Right lobe of liver (tissue), 6 donors: Measurements from ENCODE around the gene PRKAR1B. TPM values are rescaled to one million over a fixed set of nuclear protein-coding genes. Genes with fewer than 3 reads are reported as not detected.

Source experiments
- ATAC-seq, 4 donors: fragments of 200-7000 bp; cut with Tn5 transposase; one replicate each; pipeline ENCODE4 v1.9.1; 2020; ENCODE audit warnings: mild to moderate bottlenecking in 4 of 4, moderate library complexity in 4 of 4
- DNase-seq, 3 donors: peaks; one replicate each; pipeline ENCODE4 v3.0.0-alpha.2; 2020
- H3K27ac ChIP-seq, 3 donors: fragments of 200-600 bp; one replicate each; pipeline ENCODE4 v1.8.0; 2022
- H3K27me3 ChIP-seq, 2 donors: fragments of 200-600 bp; one replicate each; pipeline ENCODE4 v1.8.0; 2022
- H3K36me3 ChIP-seq, 4 donors: fragments of 200-600 bp; sonication (generic) in 1 of 4; one replicate each; pipeline versions ENCODE4 v1.5.1 to v1.8.0; 2017 to 2022; ENCODE audit warnings: control low read depth in 1 of 4
- H3K4me1 ChIP-seq, 4 donors: fragments of 200-600 bp; sonication (generic) in 1 of 4; one replicate each; pipeline versions ENCODE4 v1.5.1 to v1.8.0; 2017 to 2022; ENCODE audit warnings: control low read depth in 1 of 4
- H3K4me3 ChIP-seq, 3 donors: fragments of 200-600 bp; one replicate each; pipeline ENCODE4 v1.8.0; 2022
- H3K9me3 ChIP-seq, 4 donors: fragments of 200-600 bp; sonication (generic) in 1 of 4; one replicate each; pipeline versions ENCODE4 v1.5.1 to v1.8.0; 2017 to 2022; ENCODE audit warnings: control low read depth in 1 of 4
- CTCF ChIP-seq, 4 donors: fragments of 200-600 bp in 3 of 4; fragments of 450-650 bp in 1 of 4; IDR thresholded peaks; one replicate each; pipeline versions ENCODE4 v1.5.1 to v1.8.0; 2016 to 2022; ENCODE audit warnings: antibody characterized with exemption in 4 of 4, mild to moderate bottlenecking in 2 of 4
- POLR2A ChIP-seq: fragments of 450-650 bp; IDR thresholded peaks from one replicate; pipeline ENCODE4 v1.6.1; 2017; ENCODE audit warnings: antibody characterized with exemption, mild to moderate bottlenecking
- WGBS: methylation state at CpG from one replicate; pipeline ENCODE4 v1.1.6; 2018; ENCODE audit warnings: low coverage, low lambda C conversion rate; ENCODE audit not compliant: insufficient coverage; ENCODE audit errors: missing lambda C conversion rate; 5-methylcytosine and 5-hydroxymethylcytosine counted together
- intact Hi-C, 2 donors: fragments of 100-400 bp; cut with DNase I; formaldehyde crosslinking; loops; one replicate each; pipeline versions ENCODE4 v1.11.2 to v1.14.1; 2022
- total RNA-seq, 6 experiments: library from RNA; depleted of rRNA in 2 of 6; stranded (reverse); fragments of >200 nt in 2 of 6; fragmentation: NEBNext Ultra II Directional in 3 of 6; extraction: Animal tissue kit (Norgen Biotek cat#: 25700) in 3 of 6; gene quantifications; one replicate each; pipeline versions ENCODE4 v1.1.0 to v1.2.4, GENCODE V29; 2016 to 2023
- donor health status: DM: no; HTN: yes; CAD: no.
- donor health status: DM: no; HTN: no; CAD: no.
- donor health status: DM: no; HTN: no; CAD: no.
- donor health status: DM: no; HTN: yes; CAD: no.
- donor health status: DM: no; HTN: yes; CAD: no.

Gene PRKAR1B
- total RNA-seq, 6 experiments from 2014 or later, result 4.7 to 20.8 (median 11.3) TPM

GRCh38 chr7:646951-647350 lies 80.1 kb downstream of the PRKAR1B start:
- Histone ChIP-seq H3K27ac (no peak overlapping the region), H3K9me3 (no peaks in the 10 kb centered on the region), H3K4me3 (no peak overlapping the region), H3K4me1 (no peaks in the 10 kb centered on the region), H3K36me3 (no peaks in the 10 kb centered on the region), H3K27me3 (no peaks in the 10 kb centered on the region)
- ATAC-seq, result no peak
- no peak for TF ChIP-seq CTCF (IDR thresholded peaks at IDR 0.05)
- TF ChIP-seq POLR2A, result no peak
- 95% methylated on average over 4 of the region's 11 CpGs for WGBS
- DNase-seq, result no peak
- intact Hi-C loops, result no loop called here

- Histone ChIP-seq H3K36me3 (no peaks in the 10 kb centered on the region), H3K4me3 (no peak overlapping the region), H3K27me3 (no peaks in the 10 kb centered on the region), H3K4me1 (no peaks in the 10 kb centered on the region), H3K27ac (no peak overlapping the region), H3K9me3 (no peaks in the 10 kb centered on the region)
- no peak for DNase-seq
- WGBS, result 90% methylated on average over 9 of the region's 11 CpGs
- intact Hi-C loops, result no loop called here
- TF ChIP-seq CTCF (IDR thresholded peaks at IDR 0.05) (no peak), POLR2A (no peak)
- ATAC-seq, result no peak
Measured at GRCh38 chr7:646487-646886, 80.6 kb downstream of the PRKAR1B start.

GRCh38 chr7:645606-646005 lies 81.5 kb downstream of the PRKAR1B start:
- TF ChIP-seq POLR2A (no peak), CTCF (IDR thresholded peaks at IDR 0.05) (no peak)
- DNase-seq (no peak), ATAC-seq (no peak)
- H3K36me3 ChIP-seq, result no peaks in the 10 kb centered on the region
- no peaks in the 10 kb centered on the region for H3K9me3 ChIP-seq
- H3K4me3 ChIP-seq, result no peak overlapping the region
- no peak overlapping the region for H3K27ac ChIP-seq
- no peaks in the 10 kb centered on the region for H3K27me3 ChIP-seq
- WGBS, result no CpG with 5 or more reads among the region's 13 CpGs
- intact Hi-C loops, result no loop called here
- no peaks in the 10 kb centered on the region for H3K4me1 ChIP-seq

- intact Hi-C loops, result no loop called here
- TF ChIP-seq CTCF (IDR thresholded peaks at IDR 0.05) (no peak), POLR2A (no peak)
- Histone ChIP-seq H3K36me3 (no peaks in the 10 kb centered on the region), H3K4me1 (no peaks in the 10 kb centered on the region), H3K27ac (no peak overlapping the region), H3K9me3 (no peaks in the 10 kb centered on the region), H3K4me3 (no peak overlapping the region), H3K27me3 (no peaks in the 10 kb centered on the region)
- WGBS, result 98% methylated on average over 11 of the region's 35 CpGs
- ATAC-seq, result no peak
- no peak for DNase-seq
Measured at GRCh38 chr7:644381-645305, 82.4 kb downstream of the PRKAR1B start.
